NCI-H1694 treated with DMSO at 0.1 percent for 48 hours (cell line): Measurements from ENCODE around the gene RBM42.
"Not testable (repeated sequence)": the region's sequence is repeated elsewhere in the genome, so short reads cannot be mapped to it uniquely, and the experiment has no call there.

Source experiments
- DNase-seq: peaks from one replicate; lab custom pipeline; 2025; lab: John Stamatoyannopoulos, UW

The RBM42 gene

DNA sequence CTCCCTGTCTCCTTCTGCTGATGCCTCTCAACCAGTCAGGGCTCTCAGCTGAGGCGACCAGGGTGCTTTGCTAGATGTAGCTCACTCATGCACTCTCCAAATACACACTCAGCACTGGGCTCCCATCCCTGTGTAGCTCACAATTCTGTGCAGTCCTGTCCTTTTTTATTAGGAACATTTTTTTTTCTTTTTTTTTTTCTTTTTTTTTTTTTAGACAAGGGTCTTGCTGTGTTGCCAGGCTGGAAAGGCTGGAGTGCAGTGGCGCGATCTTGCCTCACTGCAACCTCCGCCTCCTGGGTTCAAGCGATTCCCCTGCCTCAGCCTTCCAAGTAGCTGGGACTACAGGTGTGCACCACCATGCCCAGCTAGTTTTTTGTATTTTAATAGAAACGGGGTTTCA, 26.0 kb downstream of the RBM42 start:
- DNase-seq: not testable (repeated sequence)

DNA sequence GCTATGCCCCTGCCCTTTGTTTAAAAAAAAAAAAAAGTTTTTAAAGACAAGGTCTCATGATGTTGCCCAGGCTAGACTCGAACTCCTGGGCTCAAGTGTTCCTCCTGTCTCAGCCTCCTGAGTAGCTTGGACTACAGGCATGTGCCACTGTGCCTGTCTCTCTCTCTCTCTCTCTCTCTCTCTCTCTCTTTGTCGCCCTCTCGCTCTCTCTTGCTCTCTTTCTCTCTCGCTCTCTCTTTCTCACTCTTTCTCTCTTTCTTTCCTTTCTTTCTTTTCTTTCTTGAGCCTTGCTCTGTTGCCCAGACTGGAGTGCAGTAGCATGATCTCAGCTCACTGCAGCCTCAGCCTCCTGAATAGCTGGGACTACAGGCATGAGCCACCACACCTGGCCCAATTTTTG, 26.8 kb downstream of the RBM42 start:
- no peak for DNase-seq

DNA sequence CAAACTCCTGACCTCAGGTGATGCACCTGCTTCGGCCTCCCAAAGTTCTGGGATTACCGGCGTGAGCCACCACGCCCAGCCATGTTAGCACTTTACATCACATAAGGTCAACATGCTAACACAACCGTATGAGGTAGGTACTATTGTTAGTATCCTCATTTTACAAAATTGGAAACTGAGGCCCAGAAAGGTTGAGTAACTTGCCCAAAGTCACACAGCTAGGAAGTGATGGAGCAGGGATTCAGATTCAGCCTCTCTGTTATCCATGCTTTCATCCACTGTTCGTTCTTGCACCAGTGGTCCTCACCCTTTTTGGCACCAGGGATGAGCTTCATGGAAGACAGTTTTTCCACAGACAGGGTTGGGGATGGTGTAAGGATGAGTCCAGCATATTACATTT, 27.9 kb downstream of the RBM42 start:
- DNase-seq: no peak

DNA sequence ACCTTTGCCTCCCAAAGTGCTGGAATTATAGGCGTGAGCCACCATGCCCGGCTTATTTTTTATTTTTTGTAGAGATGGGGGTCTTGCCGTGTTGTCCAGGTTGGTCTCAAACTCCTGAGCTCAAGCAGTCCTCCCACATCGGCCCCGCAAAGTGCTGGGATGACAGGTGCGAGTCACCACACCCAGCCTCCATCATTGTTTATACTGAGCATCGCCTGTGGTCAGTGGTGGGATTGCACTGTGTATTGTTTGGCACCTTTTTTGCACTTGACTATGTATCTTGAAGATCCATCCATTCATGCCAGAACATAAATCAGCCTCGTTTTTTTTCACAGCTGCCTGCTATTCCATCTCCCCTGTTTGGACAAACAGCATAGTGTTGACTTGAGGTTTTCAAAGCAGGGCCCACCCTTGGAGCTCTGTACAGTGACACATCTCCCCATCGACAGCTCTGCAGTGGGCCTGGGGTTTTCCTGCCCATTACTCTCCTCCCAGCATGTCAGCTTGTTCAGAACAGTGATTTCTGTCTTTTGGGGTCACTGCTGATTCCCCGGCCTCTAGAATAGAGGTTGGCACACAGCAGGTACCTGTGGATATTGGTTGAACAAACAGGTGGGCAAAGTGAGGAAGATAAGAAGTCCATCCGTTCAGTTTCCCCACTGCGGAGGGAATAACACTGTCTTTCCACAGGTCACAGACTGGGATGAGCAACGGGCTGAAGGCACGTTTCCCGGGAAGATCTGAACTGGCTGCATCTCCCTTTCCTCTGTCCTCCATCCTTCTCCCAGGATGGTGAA, 29.3 kb downstream of the RBM42 start:
- DNase-seq: no peak

DNA sequence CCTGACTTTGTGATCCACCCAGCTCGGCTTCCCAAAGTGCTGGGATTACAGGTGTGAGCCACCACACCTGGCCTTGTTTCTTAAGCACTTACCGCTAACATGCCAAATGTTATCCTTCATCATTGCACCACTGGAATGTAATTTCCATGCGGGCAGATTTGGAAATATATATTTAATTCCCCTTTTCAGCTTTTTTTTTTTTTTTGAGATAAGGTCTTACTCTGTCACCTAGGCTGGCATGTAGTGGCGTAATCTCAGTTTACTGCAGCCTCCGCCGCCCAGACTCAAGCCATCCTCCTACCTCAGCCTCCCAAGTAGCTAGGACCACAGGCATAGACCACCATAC, 33.1 kb downstream of the RBM42 start:
- DNase-seq: no peak

DNA sequence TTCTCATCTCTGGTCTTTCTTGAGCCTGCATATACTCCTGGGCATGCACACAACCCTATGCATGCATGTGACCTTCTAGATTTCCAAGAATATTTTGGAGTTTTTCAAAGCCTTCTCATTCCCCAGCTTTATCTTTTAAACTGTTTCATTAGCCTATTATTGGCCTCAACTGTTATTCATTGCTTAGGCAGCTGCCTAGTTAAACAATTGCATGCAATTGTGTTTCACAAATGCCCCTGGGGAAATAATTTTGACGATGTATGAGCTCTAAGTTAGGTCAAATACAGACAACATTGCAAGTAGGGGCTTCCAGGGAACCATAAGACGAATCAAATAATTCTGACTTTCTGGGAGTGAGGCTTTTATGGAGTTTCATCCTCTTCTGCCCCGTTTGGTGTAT, 35.1 kb downstream of the RBM42 start:
- no peak for DNase-seq

DNA sequence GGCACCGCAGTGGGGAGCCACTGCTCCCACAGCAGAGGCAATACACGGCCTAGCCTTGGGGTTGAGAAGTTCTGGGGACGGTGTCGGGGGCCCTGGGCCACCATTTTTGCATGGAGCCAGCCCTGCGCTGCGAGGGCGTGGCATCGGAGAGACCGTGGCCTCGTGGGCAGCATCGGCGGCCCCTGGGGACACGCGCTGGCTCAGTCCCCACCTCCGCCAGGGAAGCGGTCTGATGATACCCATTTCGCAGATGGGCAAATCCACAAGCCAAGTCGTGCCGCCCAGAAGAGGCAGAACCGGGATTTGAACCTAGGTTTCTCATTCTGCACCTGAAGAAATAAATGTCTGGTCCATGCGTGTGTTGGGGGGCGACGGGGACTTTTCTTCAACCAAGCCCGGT, 36.3 kb downstream of the RBM42 start:
- DNase-seq: no peak

DNA sequence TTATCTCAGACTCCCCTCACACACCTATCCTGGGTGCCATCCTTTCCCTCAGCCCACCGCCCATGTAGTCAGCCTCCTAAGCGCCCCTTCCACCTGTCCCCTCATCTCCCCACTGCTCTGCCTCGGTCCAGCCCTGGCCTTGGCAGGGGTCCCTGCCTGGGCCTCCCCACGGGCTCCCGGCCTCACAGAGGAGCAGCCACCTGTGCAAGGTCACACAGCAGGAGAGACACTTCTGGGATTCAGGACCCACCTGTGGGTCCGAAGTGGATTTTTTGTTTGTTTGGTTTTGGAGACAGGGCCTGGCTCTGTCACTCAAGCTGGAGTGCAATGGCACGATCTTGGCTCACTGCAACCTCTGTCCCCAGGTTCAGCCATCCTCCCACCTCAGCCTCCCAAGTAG, 36.8 kb downstream of the RBM42 start:
- no peak for DNase-seq

DNA sequence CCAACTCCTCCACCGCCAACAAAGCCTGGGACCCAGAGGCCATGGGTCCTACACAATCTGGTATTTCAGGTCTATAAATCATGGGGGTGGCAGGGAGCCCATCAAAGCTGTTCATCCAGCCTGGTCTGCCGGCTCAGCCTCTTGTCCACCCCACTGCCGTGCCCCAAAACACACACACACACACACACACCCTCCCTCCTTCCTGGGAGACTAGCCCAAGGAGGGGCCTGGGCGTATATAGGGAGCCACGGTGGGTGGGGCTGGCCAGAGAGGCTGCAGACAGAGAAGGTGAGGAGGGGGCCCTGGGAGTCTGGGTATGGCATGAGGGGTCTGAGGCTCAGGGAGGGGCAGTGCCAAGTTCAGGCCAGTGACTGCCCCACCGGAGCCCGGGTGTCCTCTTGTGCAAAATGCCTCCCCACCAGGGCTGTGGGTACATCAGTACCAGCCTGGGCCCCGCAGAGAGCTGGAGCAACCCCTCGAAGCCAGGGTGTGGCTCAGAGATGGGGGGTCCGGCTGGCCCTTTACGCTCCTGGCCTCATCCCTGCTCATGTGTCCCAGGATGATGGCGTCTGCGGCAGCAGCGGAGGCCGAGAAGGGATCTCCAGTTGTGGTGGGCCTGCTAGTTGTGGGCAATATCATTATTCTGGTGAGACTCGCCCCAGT, 37.5 kb downstream of the RBM42 start, which contains the start of gene UPK1A:
TSS of gene UPK1A (plus strand) at position 267 of the 663 bp plus-strand sequence. CDS start at position 563, 296 bp downstream.
- no peak for DNase-seq

DNA sequence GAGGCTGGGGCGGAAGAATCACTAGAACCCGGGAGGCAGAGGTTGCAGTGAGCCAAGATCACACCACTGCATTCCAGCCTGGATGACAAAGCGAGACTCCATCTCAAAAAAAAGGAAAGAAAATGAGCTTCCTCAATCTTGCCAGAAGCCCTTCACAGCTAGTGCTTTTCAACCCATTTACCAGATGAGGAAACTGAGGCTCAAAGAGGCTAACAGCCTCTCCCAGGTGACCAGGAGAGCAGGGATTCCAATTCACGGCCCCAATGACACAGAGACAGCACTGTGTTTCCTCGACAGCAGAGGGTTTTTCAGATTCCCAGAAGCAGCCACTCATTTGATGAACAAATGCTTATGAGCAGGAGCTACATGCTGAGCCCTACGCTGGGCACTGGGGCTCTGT, 40.7 kb downstream of the RBM42 start:
- DNase-seq: no peak

DNA sequence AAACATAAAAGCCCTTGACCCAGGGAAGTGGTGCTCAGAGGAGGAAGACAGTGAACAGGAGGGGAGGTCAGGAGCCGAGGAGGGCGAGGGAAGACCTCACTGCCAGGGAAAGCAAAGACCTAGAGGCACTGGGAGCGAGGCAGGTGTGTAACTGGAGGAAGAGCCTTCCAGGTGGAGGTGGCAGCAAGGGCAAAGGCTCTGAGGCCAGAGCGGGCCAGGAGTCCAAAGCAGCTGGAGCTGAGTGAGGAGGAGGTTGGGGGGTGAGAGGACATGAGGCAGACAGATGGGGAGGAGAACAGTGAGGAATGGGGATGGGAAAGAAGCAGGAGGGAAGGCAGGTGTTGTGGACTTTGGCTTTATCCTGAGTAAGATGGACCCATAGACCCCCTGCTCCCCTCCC, 41.1 kb downstream of the RBM42 start:
- DNase-seq: no peak

DNA sequence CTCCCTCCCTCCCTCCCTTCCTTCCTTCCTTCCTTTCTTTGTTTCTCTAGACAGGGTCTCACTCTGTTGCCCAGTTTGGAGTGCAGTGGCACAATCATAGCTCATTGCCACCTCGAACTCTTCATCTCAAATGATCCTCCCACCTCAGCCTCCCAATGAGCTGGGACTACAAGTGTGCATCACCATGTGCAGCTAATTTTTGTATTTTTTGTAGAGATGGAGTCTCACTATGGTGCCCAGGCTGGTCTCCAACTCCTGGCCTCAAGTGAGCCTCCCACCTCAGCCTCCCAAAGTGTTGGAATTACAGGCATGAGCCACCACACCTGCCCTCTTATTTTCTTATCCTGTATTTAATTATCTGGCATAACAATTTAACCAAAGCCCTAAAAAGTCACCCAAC, 41.9 kb downstream of the RBM42 start:
- no peak for DNase-seq

DNA sequence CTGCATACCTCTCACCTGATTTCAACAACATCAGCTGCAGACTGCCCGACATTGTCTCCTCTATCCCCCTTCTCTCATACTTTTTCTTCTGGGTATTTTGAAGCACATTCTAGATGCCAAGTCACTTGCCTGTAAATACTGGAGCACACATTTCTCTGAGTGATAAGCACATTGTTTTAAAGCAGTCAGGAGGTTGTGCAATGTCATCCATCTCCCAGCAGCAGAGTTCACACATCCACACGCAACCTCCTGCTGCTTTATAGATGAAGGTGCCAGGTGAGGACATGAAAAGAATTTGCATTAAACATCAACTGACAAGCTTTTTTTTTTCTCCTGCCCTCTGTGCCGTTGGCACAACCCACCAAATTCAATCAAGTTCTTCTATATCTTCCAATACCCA, 43.0 kb downstream of the RBM42 start:
- no peak for DNase-seq

DNA sequence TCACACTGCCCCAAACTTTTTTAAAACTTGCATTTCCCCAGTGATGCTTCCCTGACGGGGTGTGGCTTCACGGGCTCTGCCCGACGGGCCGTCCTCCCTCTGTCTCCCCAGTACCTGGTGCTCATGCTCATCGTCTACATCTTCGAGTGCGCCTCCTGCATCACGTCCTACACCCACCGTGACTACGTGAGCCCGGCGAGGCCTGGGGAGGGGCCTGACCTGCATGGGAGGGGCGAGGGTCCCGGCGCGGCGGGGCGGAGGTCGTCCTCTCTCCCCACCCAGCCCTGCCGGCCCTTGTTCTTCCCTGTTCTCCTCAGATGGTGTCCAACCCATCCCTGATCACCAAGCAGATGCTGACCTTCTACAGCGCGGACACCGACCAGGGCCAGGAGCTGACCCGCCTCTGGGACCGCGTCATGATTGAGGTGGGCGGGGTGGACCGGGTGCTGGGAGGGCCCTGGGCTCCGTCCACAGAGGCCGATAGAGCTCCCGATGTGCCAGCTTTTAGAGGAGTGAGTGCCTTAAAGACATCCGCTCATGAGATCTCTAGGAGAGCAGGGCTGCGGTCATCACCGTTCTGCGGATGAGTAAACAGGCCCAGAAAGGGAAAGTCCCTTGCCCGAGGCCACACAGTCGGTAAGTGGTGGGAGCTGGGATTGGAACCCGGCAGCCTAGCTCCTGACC, 44.4 kb downstream of the RBM42 start:
- no peak for DNase-seq

DNA sequence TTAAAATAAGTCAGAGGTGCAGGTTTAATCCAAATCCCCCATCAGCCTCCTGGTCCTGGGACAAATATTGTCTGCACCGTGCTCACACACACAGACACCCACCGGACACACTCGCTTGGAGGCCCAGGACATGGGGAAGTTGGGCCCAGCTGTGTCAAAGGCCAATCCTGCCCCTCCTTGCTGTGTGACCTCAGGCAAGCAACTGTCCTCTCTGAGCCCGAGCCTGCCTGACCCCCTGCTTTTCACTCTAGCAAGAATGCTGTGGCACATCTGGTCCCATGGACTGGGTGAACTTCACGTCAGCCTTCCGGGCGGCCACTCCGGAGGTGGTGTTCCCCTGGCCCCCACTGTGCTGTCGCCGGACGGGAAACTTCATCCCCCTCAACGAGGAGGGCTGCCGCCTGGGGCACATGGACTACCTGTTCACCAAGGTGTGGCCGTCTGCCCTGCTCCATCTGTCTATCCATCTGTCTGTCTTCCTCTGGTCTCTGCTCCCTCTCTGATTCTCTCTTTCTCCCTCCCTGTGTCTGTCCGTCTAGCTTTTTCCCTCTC, 46.8 kb downstream of the RBM42 start:
- DNase-seq: no peak
